Measurements from ENCODE around the gene NPFFR1. TPM values are rescaled to one million over a fixed set of nuclear protein-coding genes. Genes with fewer than 3 reads are reported as not detected.

Gene NPFFR1
- total RNA-seq, 1 donor from 2014 or later = 1.0 TPM

DNA sequence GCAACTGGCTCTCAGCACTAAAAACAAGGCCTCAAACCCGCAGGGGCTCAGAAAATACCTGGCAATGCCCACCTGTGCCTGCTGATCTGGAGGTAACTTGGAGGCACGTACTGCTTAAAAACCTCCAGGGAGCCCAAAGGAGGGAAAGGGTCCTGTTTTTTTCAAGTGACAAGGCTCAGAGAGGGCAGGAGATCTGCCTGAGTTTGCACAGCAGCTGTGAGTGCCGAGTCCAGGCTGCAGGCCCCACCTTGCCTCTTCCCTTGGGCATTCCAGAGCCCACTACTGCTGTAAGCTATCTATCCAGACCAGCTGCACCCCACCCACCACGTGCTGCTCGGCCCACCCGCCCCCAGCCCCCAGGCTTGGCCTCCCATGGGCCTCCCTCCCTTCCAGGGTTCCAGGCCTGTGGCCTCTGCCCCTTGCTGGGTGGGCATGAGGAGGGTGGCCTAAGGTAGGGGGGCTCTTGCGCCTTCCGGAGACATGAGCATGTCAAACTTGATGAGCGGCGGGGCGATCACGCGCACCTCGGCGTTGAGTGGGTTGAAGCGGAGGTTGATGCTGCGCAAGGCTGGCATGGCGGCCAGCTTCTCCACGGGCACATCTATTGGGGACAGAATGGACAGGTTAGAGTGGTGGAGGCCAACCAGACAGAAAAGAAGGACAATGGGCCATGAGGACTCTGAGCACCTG lies 17.2 kb upstream of the NPFFR1 start:
- Histone ChIP-seq H3K4me1 (peaks cover 26% of the 10 kb centered on the region), H3K27ac (no peak overlapping the region), H3K27me3 (ENCODE audit: low read depth) (no peaks in the 10 kb centered on the region), H3K4me3 (no peak overlapping the region), H3K9me3 (no peaks in the 10 kb centered on the region), H3K36me3 (no peaks in the 10 kb centered on the region)
- DNase-seq = no peak
- ATAC-seq = no peak
- intact Hi-C loops (cut with DNase I) = no loop called here
- TF ChIP-seq, protein P1, sequence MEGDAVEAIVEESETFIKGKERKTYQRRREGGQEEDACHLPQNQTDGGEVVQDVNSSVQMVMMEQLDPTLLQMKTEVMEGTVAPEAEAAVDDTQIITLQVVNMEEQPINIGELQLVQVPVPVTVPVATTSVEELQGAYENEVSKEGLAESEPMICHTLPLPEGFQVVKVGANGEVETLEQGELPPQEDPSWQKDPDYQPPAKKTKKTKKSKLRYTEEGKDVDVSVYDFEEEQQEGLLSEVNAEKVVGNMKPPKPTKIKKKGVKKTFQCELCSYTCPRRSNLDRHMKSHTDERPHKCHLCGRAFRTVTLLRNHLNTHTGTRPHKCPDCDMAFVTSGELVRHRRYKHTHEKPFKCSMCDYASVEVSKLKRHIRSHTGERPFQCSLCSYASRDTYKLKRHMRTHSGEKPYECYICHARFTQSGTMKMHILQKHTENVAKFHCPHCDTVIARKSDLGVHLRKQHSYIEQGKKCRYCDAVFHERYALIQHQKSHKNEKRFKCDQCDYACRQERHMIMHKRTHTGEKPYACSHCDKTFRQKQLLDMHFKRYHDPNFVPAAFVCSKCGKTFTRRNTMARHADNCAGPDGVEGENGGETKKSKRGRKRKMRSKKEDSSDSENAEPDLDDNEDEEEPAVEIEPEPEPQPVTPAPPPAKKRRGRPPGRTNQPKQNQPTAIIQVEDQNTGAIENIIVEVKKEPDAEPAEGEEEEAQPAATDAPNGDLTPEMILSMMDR (IDR thresholded peaks at IDR 0.05) = no peak

- intact Hi-C loops (cut with DNase I) = no loop called here
- H3K4me1 ChIP-seq = peaks cover 32% of the 10 kb centered on the region
- H3K4me3 ChIP-seq = no peak overlapping the region
- DNase-seq (no peak), ATAC-seq (no peak)
- H3K9me3 ChIP-seq = no peaks in the 10 kb centered on the region
- no peaks in the 10 kb centered on the region for H3K27me3 ChIP-seq (ENCODE audit: low read depth)
- no peaks in the 10 kb centered on the region for H3K36me3 ChIP-seq
- TF ChIP-seq, protein P1 (IDR thresholded peaks at IDR 0.05) = no peak
- H3K27ac ChIP-seq = no peak overlapping the region
Measured at GRCh38 chr10:70300461-70300860, 16.7 kb upstream of the NPFFR1 start.

- intact Hi-C loops (cut with DNase I) = no loop called here
Measured at GRCh38 chr10:70299876-70300275, 16.1 kb upstream of the NPFFR1 start.

GRCh38 chr10:70298393-70298792 lies 14.6 kb upstream of the NPFFR1 start:
- TF ChIP-seq, protein P1 (IDR thresholded peaks at IDR 0.05) = no peak
- Histone ChIP-seq H3K4me1 (peaks cover 35% of the 10 kb centered on the region), H3K27ac (no peak overlapping the region), H3K36me3 (no peaks in the 10 kb centered on the region), H3K9me3 (no peaks in the 10 kb centered on the region), H3K27me3 (ENCODE audit: low read depth) (no peaks in the 10 kb centered on the region), H3K4me3 (no peak overlapping the region)
- intact Hi-C loops (cut with DNase I) = no loop called here
- ATAC-seq (no peak), DNase-seq (no peak)

More at GRCh38 chr10:70299876-70300275, 16.1 kb upstream of the NPFFR1 start:
- no peak for ATAC-seq
- TF ChIP-seq, protein P1 (IDR thresholded peaks at IDR 0.05) = no peak
- Histone ChIP-seq H3K9me3 (no peaks in the 10 kb centered on the region), H3K27ac (no peak overlapping the region), H3K27me3 (ENCODE audit: low read depth) (no peaks in the 10 kb centered on the region), H3K4me1 (peaks cover 35% of the 10 kb centered on the region), H3K36me3 (no peaks in the 10 kb centered on the region), H3K4me3 (no peak overlapping the region)
- no peak for DNase-seq

- Histone ChIP-seq H3K4me3 (no peak overlapping the region), H3K27ac (peak overlapping the region; percentile 77), H3K9me3 (no peaks in the 10 kb centered on the region), H3K4me1 (peaks cover 30% of the 10 kb centered on the region), H3K36me3 (no peaks in the 10 kb centered on the region), H3K27me3 (ENCODE audit: low read depth) (no peaks in the 10 kb centered on the region)
- DNase-seq (no peak), ATAC-seq (no peak)
- TF ChIP-seq, protein P1 (IDR thresholded peaks at IDR 0.05) = no peak
- intact Hi-C loops (cut with DNase I) = no loop called here
Measured at GRCh38 chr10:70297224-70297623, 13.4 kb upstream of the NPFFR1 start.
